Fibroblast of skin of back (primary cell): ENCODE measurements around the gene MLXIPL.
"Not testable (repeated sequence)": the region's sequence is repeated elsewhere in the genome, so short reads cannot be mapped to it uniquely, and the experiment has no call there.

Experiments
- DNase-seq: peaks from one replicate; pipeline ENCODE4 v3.0.0-alpha.2; 2013

Gene MLXIPL

DNA sequence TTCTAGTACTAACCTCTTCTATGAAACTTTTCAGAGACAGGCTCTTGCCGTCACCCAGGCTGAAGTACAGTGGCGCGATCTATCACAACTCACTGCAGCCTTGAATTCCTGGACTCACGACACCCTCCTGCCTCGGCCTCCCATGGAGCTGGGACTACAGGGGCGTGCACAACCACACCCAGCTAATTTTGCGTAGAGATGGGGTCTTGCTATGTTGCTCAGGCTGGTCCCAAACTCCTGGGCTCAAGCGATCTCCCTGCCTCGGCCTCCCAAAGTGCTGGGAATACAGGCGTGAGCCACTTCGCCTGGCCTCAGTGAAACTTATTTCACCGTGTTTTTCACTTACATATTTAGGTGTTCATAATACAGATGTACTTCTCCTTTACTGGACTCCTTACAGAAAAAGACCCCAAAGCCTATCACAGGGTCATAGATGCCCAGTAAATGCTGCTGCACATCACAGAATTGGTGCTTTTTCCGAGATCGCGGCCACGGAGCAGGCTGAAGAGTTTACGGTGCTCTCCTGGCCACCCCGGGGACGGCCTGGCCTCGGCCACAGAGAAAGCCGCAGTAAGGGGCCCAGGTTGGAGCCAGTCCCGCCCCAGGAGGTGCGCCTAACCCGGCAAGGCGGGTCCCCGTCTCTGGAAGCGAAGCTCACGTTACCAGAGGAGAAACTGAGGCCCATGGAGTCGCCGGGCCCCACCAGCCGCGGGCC, 46.5 kb downstream of the MLXIPL start:
- no peak for DNase-seq

DNA sequence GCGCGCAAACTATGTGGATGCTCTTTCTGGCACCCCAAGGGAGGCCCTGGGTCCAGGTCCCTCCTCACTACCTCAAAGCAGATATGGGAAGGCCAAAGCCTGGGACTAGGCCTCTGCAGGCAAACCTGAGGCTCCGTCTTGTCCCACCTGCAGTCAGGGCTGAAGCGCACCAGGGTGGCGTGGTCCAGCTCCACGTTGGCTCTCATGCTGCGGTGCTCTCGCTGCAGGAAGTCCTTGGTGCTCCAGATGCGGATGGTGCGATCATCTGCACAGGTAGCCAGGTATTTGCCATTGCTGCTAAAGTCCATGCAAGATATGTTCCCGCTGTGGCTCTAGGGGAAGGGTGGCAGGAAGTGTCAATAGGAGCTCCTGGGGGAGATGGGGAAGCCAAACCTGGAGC, 50.5 kb downstream of the MLXIPL start:
- DNase-seq = no peak

DNA sequence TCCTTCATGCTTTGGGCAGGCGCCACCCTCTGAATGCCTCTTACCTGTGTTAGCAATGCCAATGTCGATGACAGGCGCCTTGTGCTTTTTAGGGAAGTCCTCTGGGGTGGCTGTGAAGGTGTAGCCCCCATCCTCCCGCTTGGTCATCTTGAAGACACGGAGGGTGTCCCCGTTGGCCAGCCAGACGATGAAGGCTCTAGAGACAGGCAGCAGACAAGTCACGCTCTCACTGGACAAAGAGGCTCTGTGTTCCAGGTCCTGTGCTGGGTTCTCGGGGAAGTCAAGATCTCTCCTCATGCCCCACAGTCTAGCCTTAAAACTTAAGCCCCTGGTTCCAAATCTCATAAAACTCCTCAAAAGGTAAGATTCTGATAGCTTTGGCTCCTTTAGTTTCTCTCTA, 51.0 kb downstream of the MLXIPL start:
- DNase-seq = no peak

DNA sequence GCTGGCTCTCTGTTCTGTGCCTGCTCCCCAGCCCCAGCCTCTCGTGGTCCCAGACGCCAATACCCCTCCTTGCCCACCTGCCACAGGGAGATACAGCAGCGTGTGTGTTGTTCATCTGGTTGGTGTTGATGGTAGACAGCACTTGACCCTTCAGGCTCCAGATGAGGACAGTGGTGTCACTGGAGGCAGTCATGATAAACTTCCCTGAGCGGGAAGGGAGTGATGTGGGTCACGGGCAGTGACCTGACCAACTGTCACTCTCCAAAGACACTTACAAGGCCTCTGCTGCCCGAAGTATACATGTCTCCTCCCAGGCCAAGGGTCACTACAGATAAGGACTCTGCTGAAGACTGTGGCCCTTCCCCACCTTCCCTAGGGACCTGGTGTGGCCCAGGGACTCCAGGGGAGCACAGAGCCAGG, 51.5 kb downstream of the MLXIPL start:
- no peak for DNase-seq

DNA sequence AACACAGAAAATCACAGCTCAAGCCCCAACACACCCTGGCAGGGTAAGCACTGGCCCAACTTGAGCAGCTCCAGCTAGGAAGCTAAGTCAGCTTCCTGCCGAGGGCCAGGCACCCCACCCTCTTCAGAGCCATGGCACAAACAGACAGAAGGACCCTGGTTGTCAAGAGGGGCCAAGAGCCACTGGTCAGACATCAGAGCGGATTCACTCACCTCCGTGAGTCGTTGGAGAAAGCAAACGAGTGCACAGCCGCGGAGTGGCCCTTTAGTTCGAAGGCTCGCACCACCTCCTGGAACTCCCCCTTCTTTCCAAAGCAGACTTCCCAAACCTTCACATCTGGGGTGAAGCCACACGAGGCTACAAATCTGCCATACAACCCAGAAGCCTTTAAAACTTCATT, 53.3 kb downstream of the MLXIPL start:
- DNase-seq = no peak

DNA sequence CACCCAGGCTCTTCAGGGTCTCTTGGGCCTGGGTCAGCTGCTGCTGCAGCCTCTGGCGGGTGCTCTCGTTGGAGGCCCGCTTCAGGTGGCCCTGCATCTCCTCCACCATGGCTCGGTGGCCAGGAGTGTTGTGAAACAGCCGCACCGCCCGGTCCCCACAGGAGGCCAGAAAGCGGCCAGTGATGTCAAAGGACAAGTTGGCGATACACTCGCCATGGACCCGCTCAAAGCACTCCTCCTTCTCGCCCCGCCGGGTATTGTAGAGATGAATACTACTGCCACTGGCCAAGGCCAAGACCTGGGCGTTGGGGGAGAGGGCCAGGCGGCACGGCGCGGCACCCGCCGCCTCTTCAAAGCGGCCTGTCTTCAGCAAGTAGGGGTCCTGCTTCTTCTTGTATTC, 53.8 kb downstream of the MLXIPL start:
- no peak for DNase-seq

DNA sequence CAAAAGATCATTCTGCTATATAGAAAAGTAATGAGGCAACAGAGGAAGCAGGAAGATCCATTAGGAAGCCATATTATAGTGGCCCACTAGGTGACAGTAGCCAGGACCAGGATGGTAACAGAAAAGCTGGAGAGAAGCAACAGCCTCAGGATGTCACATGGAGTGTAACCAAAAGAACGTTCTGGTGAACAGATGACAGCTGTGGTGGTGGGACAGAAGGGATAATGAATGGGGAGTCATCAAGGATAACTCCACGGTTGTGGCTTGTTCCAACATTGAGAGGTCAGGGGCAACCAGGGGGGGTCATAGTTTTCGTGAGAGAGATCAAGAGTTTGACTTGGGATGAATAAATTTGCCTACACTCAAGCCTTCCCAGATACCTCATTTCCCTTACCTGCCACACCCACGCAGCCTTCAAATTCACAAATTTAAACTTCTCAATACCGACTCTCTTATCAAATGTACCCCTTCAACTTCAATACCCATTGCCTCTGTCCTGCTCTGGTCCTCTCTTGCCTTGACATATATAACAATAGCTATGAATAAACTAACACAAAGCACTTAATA, 55.2 kb downstream of the MLXIPL start:
- DNase-seq = no peak

DNA sequence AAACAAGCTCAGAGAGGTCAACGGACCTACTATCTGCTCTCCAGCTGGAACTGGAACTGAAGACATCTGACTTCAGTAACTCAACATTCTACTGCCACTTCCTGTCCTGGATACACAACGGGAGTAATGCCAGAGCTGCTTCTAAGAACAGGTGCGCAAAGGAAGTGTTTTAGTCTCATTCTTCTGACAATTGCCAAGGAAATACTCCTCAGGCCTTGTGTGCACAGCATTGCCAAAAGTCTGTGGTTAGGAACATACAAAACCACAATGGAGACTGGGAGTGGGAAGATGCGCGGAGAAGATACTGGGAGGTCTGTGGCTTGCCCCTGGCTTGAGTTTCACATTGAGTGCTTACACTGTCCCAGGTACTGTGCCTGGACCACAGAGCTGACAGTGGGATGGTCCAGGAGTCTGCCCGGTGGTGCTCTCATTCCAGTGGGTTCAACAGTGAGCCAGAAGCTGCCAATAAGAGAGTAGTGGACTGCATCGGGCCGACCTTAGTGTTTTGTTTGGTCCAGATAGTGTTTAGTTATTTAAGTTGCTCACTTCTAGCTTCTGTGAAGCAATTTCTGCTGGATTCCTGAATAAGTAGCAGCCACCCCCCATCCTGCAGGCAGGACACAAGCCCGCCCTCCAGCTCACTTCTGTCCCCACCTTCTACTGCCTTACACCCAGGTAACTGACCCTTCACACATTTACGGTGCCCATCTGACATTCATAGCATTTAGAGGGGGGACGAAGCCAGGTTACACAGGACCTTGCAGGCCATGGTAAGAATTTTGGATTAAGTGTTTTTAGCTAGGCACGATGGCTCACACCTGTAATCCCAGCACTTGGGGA, 56.3 kb downstream of the MLXIPL start:
- DNase-seq = no peak

DNA sequence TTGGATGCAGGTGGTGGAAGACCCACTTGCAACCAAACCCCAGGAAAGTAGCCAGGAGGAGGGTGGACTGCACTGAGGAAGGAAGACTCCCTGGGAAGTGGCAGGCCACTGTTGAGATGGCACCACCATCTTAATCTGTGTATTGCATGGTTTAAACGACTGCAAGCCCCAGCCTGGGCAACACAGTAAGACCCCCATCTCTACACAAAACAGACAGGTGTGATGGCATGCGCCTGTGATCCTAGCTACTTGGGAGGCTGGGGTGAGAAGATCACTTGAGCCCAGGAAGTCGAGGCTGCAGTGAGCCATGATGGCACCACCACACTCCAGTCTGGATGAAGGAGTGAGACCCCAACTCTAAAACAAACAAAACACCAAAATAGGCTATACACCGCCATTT, 57.2 kb downstream of the MLXIPL start:
- DNase-seq = no peak

DNA sequence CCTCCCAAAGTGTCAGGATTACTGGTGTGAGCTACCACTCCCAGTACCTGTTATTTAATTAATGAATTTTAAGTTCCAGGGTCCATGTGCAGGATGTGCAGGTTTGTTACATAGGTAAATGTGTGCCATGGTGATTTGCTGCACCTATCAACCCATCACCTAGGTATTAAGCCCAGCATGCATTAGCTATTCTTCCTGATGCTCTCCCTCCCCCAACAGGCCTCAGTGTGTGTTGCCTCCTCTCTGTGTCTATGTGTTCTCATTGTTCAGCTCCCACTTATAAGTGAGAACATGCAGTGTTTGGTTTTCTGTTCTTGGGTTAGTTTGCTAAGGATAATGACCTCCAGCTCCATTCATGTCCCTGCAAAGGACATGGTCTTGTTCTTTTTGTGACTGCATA, 57.9 kb downstream of the MLXIPL start:
- not testable (repeated sequence) for DNase-seq

DNA sequence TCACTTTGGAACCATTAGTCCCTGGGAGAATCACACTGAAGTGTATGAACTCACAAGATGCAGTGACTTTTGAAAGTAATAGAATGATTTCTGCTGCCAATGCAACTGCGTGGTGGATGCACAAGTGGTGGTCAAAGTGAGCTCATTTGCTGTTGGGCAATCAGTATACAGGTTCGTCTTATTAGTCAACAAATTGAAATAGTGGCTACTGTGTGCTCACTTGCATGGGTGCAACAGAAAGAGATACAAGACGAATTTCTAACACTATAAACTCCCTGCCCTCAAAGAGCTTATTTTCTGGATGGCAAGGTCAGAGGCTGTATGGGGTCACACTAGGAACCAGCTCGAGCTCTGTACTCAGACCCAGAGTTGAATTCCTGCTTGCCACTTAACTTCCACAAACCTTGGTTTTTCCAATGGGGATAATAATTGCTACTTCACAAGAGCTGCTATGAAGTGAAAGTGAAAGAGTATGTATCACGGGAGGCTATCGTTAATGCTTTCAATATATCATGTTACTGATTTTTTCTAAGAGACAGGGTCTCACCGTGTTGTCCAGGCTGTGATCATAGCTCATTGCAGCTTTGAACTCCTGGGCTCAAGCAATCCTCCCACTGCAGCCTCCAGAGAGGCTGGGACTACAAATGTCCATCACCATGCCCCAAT, 58.5 kb downstream of the MLXIPL start:
- DNase-seq = no peak

DNA sequence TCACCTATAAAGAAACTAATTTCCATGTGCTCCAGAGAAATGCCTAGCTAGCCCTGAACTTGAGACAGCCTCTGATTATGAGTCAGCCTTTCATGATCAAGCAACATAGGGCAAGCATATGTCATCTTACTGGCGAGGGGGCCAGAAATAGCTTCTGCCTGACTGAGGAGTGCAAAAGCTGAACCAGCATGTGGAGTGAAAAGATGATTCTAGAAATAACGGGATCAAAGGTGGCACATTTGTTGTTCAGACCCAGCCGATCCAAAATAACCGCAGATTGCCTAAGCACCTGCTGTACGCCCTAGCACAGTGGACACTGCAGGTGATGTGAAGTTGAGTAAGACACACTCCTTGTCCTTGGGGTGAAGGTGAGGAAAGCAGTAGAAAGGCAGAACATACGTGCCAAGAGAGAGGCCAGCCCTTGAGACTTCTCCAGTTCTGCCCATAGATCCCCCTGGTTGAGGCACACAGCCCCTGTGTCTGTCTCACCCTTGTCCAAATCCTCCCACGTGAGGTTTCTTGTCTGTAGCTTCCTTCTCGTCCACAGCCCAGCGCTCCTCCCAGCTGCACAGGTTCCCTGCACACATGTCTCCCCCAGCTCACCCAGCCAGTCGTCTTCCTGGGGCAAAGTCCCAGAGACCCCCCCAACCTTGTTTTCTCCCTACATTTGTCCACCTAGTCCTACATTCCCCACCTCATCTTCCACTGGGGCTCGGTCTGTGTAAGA, 64.0 kb downstream of the MLXIPL start:
- DNase-seq = peak; percentile 85

DNA sequence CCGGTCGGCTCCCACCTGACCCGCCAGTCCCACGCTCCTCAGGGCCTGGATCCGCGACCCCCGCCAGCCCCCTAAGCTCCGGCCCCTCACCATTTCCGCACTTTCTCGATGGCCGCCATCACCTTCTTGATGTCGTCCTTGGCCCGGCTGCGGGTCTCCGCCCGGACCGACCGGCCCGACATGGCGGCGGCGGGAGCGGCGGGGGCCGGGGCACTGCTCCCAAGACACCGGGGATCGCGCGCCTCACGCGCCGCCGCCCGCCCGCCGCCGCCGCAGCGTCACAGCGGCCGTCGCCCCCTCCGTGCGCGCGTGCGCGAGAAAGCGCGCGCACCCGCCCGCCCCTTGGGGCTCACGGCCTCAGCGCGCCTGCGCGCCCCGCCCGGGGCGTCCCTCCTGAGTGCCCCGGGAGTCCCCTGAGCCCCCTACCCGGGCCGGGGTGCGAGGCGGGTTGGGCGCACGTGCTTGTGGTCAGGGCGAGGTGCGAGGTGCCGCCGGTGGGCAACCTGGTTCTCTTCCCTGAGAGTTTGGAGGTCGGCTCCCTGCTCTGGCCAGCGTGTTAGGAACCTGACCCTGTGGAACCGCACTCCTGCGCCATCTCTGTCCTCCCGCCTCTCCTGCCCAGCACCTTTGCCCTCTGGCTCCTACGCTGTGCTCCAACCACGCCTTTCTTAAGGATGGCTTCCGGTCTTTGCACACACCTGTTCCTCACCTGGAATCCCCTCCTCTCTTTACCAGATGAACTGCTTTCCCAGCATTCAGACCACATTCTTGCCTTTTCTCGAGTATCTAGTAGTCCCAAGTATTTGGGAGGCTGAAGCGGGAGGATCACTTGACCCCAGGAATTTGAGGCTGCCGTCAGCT, 66.7 kb downstream of the MLXIPL start, which contains the start of gene BCL7B:
Gene BCL7B (minus strand): TSS at position 294 of the 861 bp plus-strand sequence. CDS start 112 bp downstream, at position 182.
- peak; percentile 68 for DNase-seq

DNA sequence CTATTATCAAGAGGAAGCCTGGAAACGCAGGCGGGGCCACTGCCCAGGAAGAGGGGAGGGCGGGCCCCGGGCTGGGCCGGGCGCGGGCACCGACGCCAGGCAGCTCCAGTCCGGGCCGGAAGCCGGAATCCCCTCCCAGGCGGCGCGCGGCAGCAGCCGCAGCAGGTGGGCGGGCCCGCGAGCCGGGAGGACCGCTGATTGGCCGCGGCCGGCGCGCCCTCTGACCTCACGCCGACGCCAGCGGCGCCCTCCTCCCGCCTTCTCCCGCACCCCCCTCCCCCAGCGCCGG, 67.3 kb downstream of the MLXIPL start:
- DNase-seq = peak; percentile 93

DNA sequence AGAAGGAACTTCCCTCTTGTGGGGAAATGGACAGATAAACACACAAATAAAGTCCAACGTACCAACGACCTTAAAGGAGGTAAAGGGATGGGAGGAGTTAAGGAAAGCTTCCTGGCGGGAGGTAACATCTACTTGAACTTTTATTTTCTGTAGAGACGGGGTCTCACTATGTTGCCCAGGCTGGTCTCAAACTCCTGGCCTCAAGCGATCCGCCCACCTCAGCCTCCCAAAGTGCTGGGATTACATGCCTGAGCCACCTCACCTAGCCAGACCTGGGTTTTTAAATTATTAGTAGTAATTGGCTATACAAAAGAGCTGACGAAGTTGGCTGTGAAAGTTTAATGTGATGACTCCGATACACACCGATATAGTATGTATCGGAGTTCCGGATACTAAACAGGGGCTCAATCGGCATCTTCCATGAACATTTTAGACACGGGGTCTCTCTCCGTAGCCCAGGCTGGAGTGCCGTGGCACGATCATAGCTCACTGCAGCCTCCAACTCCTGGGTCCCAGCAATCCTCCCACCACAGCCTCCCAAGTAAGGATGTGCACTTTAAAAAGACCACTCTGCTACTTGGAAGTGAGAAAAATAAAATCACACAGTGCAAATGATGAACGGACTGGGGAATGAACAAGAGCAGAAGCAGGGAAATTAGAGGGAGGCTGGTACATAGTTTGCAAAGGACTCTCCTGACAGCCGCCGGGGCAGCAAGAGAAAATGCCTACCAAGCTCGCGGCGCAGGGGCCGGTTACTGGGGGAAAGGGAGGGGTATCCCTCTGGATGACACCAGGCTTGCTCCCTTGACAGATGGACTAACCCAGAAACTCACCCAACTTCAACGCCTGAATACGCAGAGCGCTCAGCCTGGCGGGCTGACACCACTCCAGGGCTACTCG, 67.9 kb downstream of the MLXIPL start:
- DNase-seq = no peak

DNA sequence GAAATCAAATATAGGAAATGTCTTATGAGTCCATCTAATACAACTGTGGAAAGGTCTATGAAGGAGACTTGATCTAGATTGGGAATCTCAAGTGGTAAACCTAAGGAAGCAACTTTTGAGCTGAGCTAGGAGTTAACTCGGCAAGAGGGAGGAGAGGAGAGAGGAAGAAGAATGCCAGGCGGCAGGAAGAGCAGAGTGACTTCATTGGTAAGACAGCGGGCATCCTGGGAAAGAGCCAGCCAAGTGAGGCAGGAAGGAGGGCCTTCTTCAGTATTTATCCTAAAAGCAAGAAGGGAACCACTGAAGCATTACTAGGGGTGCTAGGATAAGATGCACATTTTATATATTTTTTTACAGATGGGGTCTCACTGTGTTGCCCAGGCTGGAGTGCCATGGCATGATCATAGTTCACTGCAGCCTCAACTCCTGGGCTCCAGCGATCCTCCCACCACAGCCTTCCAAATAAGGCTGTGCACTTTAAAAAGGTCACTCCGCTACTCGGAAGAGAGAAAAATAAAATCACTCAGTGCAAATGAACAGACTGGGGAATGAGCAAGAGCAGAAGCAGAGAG, 68.8 kb downstream of the MLXIPL start:
- DNase-seq = no peak

DNA sequence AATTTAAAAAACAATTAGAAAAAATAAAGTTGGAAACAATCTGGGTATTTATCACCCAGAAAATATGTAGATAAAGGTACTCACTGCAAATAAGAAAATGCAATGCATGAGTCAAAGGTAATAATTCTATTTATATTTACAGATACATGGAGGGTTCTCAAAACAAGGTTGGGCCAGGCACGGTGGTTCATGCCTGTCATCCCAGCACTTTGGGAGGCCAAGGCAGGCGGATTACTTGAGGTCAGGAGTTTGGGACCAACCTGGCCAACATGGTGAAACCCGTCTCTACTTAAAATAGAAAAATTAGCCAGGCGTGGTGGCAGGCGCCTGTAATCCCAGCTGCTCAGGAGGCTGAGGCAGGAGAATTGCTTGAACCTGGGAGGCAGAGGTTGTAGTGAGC, 74.2 kb downstream of the MLXIPL start:
- DNase-seq = not testable (repeated sequence)

DNA sequence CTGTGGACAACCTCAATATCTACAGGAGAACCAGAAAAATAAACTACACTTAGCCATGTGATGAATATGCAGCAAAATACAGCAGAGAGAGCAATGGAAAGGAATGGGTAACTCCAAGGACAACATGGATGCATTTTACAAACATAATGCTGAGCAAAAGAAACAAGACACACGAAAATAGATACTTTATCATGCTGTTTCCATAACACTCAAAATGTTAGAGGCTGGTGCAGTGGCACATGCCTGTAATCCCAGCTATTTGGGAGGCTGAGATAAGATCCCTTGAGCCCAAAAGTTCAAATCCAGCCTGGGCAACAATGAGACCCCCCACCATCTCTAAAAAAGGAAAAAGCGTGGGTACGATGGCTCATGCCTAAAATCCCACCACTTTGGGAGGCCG, 75.1 kb downstream of the MLXIPL start:
- DNase-seq = no peak

DNA sequence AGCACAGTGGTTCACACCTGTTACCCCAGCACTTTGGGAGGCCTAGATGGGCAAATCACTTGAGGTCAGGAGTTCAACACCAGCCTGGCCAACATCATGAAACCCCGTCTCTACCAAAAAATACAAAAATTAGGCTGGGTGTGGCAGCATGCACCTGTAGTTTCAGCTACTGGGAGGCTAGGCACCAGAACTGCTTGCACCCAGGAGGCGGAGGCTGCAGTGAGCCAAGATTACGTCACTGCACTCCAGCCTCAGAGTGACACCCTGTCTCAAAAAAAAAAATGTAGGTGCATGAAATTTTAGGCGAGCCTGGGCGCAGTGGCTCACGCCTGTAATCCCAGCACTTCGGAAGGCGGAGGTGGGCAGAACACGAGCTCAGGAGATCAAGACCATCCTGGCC, 76.5 kb downstream of the MLXIPL start:
- DNase-seq = no peak

DNA sequence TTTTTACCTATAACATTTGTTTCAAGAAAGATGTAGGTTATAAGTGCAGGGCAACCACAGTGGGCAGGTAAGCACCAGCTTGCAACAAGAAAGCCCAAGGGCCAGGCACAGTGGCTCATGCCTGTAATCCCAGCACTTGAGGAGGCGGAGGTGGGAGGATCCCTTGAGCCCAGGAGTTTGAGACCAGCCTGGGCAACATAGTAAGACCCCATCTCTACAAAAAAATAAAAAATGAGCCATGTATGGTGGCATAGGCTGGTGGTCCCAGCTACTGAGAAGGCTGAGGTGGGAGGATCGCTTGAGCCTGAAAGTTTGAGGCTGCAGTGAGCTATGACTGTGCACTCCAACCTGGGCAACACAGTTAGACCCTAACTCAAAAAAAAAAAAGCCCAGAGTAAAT, 79.6 kb downstream of the MLXIPL start:
- no peak for DNase-seq
